ENCODE data around the gene KIFC3.

- no peak for TF ChIP-seq CTCF (conservative IDR thresholded peaks at IDR 0.05 in 1 of 2, IDR thresholded peaks at IDR 0.05 in 1 of 2; ENCODE audit: low read depth in 1 of 2, low read length in 2 of 2)
- no peak for TF ChIP-seq EZH2 (IDR thresholded peaks at IDR 0.05; ENCODE audit: low read length, missing control alignments)
Observed at GRCh38 chr16:57829969-57830360, 27.7 kb upstream of the KIFC3 start.
